ENCODE results near the gene PSG1.
"Not testable (repeated sequence)": the region's sequence is repeated elsewhere in the genome, so short reads cannot be mapped to it uniquely, and the experiment has no call there.

- not testable (repeated sequence) for TF ChIP-seq CTCF (IDR thresholded peaks at IDR 0.05); ZNF138 (CRISPR knock-in tag; conservative IDR thresholded peaks at IDR 0.05); MXD4 (CRISPR knock-in tag; IDR thresholded peaks at IDR 0.05; ENCODE audit: borderline replicate concordance); FOXP1 (CRISPR knock-in tag; IDR thresholded peaks at IDR 0.05; ENCODE audit: borderline replicate concordance); ELF4 (CRISPR knock-in tag; IDR thresholded peaks at IDR 0.05; ENCODE audit: low read depth)
- TF ChIP-seq, protein P1, sequence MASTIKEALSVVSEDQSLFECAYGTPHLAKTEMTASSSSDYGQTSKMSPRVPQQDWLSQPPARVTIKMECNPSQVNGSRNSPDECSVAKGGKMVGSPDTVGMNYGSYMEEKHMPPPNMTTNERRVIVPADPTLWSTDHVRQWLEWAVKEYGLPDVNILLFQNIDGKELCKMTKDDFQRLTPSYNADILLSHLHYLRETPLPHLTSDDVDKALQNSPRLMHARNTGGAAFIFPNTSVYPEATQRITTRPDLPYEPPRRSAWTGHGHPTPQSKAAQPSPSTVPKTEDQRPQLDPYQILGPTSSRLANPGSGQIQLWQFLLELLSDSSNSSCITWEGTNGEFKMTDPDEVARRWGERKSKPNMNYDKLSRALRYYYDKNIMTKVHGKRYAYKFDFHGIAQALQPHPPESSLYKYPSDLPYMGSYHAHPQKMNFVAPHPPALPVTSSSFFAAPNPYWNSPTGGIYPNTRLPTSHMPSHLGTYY (CRISPR knock-in tag; IDR thresholded peaks at IDR 0.05): not testable (repeated sequence)
Measured at GRCh38 chr19:42874901-42875813, 4.4 kb downstream of the PSG1 start.
